MM.1S (cell line): ENCODE measurements around the gene EVI5L.
"Not testable (repeated sequence)": the region's sequence is repeated elsewhere in the genome, so short reads cannot be mapped to it uniquely, and the experiment has no call there.

Experiments used
- DNase-seq: peaks from one replicate; pipeline ENCODE4 v3.0.0-alpha.2; 2015
- H2AFZ ChIP-seq: fragments of 300-600 bp; sonication (generic); 2 replicates; pipeline ENCODE4 v1.6.0; 2016; ENCODE audit warnings: antibody characterized with exemption, low read length
- H3F3A ChIP-seq: fragments of 300-600 bp; sonication (generic); 2 replicates; pipeline ENCODE4 v1.6.1; 2016; ENCODE audit warnings: mild to moderate bottlenecking, antibody characterized with exemption, low read length, moderate library complexity, mixed read lengths; ENCODE audit not compliant: insufficient read depth
- H3K27ac ChIP-seq: fragments of 300-600 bp; sonication (generic); 2 replicates; pipeline ENCODE4 v1.5.1; 2016; ENCODE audit warnings: mild to moderate bottlenecking, low read length
- H3K27me3 ChIP-seq: fragments of 300-600 bp; sonication (generic); replicated peaks from 2 replicates; pipeline ENCODE4 v1.6.0; 2016; ENCODE audit warnings: low read length; ENCODE audit not compliant: insufficient read depth
- H3K36me3 ChIP-seq: fragments of 300-600 bp; sonication (generic); replicated peaks from 2 replicates; pipeline ENCODE4 v1.6.1; 2016; ENCODE audit warnings: mild to moderate bottlenecking, low read length, mixed read lengths; ENCODE audit not compliant: insufficient read depth
- H3K4me1 ChIP-seq: fragments of 300-600 bp; sonication (generic); 2 replicates; pipeline ENCODE4 v1.6.1; 2016; ENCODE audit warnings: low read length, mixed read lengths
- H3K4me2 ChIP-seq: fragments of 300-600 bp; sonication (generic); 2 replicates; pipeline ENCODE4 v1.6.0; 2016; ENCODE audit warnings: low read depth, low read length
- H3K4me3 ChIP-seq: fragments of 300-600 bp; sonication (generic); 2 replicates; pipeline ENCODE4 v1.5.1; 2016; ENCODE audit warnings: low read length, mixed read lengths
- H3K79me2 ChIP-seq: fragments of 300-600 bp; sonication (generic); 2 replicates; pipeline ENCODE4 v1.6.1; 2016; ENCODE audit warnings: mixed run types, low read length, mixed read lengths
- H3K9ac ChIP-seq: fragments of 300-600 bp; sonication (generic); 2 replicates; pipeline ENCODE4 v1.6.1; 2016; ENCODE audit warnings: low read length, mixed read lengths
- H3K9me2 ChIP-seq: fragments of 300-600 bp; sonication (generic); replicated peaks from 2 replicates; pipeline ENCODE4 v1.6.1; 2016; ENCODE audit warnings: mild to moderate bottlenecking, low read length, mixed read lengths; ENCODE audit not compliant: insufficient read depth
- H3K9me3 ChIP-seq: fragments of 300-600 bp; sonication (generic); replicated peaks from 2 replicates; pipeline ENCODE4 v1.6.1; 2016; ENCODE audit warnings: mild to moderate bottlenecking, low read length, mixed read lengths; ENCODE audit not compliant: insufficient read depth
- H4K20me1 ChIP-seq: fragments of 300-600 bp; sonication (generic); 2 replicates; pipeline ENCODE4 v1.6.1; 2016; ENCODE audit warnings: mild to moderate bottlenecking, low read length, moderate library complexity, mixed read lengths; ENCODE audit not compliant: insufficient read depth
- EZH2 ChIP-seq: fragments of 300-600 bp; sonication (generic); optimal IDR thresholded peaks from 2 replicates; pipeline ENCODE3; 2017; ENCODE audit warnings: low read depth, mild to moderate bottlenecking, antibody characterized with exemption, low read length, mixed read lengths
- EZH2phosphoT487 ChIP-seq: fragments of 300-600 bp; sonication (generic); IDR thresholded peaks from 2 replicates; pipeline ENCODE4 v1.6.1; 2018; ENCODE audit warnings: antibody characterized with exemption, low read length
- TF ChIP-seq, protein P1 (sequence below): fragments of 300-600 bp; sonication (generic); IDR thresholded peaks from 2 replicates; pipeline ENCODE4 v1.5.1; 2016; ENCODE audit warnings: antibody characterized with exemption, low read length, mixed read lengths

Gene EVI5L

DNA sequence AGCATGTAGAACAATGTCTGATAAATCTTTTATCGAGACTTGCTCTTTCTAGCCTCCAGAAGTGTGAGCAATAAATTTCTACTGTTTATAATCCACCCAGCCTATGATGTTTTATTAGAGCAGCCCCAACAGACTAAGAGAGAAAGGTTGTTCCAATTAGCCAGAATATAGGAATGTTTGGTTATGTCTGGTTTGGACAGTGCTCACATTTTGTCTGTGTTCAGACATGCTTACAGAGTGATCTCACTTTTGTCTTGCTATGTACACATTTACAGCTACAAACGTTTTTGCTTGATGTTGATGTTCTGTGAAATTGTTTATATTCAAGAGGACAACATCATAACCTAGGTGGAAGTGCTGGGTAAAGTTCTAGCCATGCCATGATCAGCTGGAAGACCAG is 18.0 kb upstream of the EVI5L start:
- Histone ChIP-seq H3K9me3 (no peaks in the 10 kb centered on the region; the same call in 1 of the 2 replicates), H3K36me3 (no peaks in the 10 kb centered on the region), H2AFZ (no peak overlapping the region), H3K79me2 (no peaks in the 10 kb centered on the region), H4K20me1 (no peaks in the 10 kb centered on the region), H3K9me2 (no peaks in the 10 kb centered on the region), H3K27ac (no peak overlapping the region), H3K9ac (no peak overlapping the region), H3F3A (peaks cover 14% of the 10 kb centered on the region), H3K4me2 (no peak overlapping the region), H3K27me3 (peaks cover 71% of the 10 kb centered on the region), H3K4me1 (peaks cover 14% of the 10 kb centered on the region), H3K4me3 (no peak overlapping the region)
- DNase-seq, result no peak
- no peak for TF ChIP-seq EZH2
- TF ChIP-seq, protein P1, sequence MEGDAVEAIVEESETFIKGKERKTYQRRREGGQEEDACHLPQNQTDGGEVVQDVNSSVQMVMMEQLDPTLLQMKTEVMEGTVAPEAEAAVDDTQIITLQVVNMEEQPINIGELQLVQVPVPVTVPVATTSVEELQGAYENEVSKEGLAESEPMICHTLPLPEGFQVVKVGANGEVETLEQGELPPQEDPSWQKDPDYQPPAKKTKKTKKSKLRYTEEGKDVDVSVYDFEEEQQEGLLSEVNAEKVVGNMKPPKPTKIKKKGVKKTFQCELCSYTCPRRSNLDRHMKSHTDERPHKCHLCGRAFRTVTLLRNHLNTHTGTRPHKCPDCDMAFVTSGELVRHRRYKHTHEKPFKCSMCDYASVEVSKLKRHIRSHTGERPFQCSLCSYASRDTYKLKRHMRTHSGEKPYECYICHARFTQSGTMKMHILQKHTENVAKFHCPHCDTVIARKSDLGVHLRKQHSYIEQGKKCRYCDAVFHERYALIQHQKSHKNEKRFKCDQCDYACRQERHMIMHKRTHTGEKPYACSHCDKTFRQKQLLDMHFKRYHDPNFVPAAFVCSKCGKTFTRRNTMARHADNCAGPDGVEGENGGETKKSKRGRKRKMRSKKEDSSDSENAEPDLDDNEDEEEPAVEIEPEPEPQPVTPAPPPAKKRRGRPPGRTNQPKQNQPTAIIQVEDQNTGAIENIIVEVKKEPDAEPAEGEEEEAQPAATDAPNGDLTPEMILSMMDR, result no peak
- TF ChIP-seq EZH2phosphoT487, result no peak

DNA sequence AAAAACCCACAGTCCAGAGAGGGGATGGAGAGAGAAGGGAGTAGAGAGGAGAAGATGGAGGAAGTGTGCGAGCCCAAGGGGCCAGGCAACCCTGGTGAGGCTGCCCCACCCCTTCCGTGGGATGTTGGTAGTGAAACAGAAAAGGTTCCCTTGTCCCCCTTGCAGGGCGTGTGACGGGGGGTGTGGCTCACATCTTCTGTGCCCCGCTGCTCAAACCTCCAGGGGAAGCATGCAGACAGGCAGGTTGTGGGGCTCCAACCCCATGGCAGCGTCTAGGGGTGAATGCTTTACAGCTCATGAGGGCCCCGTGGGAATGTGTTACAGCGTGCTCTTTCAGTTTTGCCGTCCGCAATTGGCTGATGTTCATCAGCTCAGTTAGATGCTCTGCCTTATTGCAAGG is 14.7 kb upstream of the EVI5L start:
- Histone ChIP-seq H3K27ac (no peak overlapping the region), H3K9me2 (no peaks in the 10 kb centered on the region), H3K9me3 (no peaks in the 10 kb centered on the region; the same call in 1 of the 2 replicates), H3K4me1 (0 out of 2 replicates have a peak, but pooled peaks cover 5% of the 10 kb centered on the region), H3K4me3 (no peak overlapping the region), H3K4me2 (peak overlapping the region; percentile 39; the same call in 1 of the 2 replicates), H3K36me3 (no peaks in the 10 kb centered on the region), H3F3A (no peaks in the 10 kb centered on the region), H4K20me1 (no peaks in the 10 kb centered on the region), H3K27me3 (peaks cover 96% of the 10 kb centered on the region), H2AFZ (no peak overlapping the region), H3K79me2 (no peaks in the 10 kb centered on the region), H3K9ac (no peak overlapping the region)
- DNase-seq, result no peak
- no peak for TF ChIP-seq EZH2phosphoT487
- TF ChIP-seq, protein P1, result no peak
- TF ChIP-seq EZH2, result no peak

- not testable (repeated sequence) for H3K9ac ChIP-seq, H3K4me1 ChIP-seq, H3K9me3 ChIP-seq, H3K9me2 ChIP-seq, H3K79me2 ChIP-seq, H3K4me3 ChIP-seq, H3K4me2 ChIP-seq, DNase-seq, H3K27ac ChIP-seq, H3K36me3 ChIP-seq, H3F3A ChIP-seq, H2AFZ ChIP-seq, H4K20me1 ChIP-seq
- peaks cover 97% of the 10 kb centered on the region for H3K27me3 ChIP-seq
Observed at GRCh38 chr19:7816040-7816439, 14.0 kb upstream of the EVI5L start.

- H3K27me3 ChIP-seq, result peaks cover 95% of the 10 kb centered on the region
- H3K9me2 ChIP-seq, result no peaks in the 10 kb centered on the region
- H3K79me2 ChIP-seq, result no peaks in the 10 kb centered on the region
- H3F3A ChIP-seq, result no peaks in the 10 kb centered on the region
- no peak overlapping the region for H2AFZ ChIP-seq
- H3K27ac ChIP-seq, result no peak overlapping the region
- 0 out of 2 replicates have a peak, but pooled peaks cover 5% of the 10 kb centered on the region for H3K4me1 ChIP-seq
- TF ChIP-seq, protein P1, result no peak
- TF ChIP-seq EZH2 (no peak), EZH2phosphoT487 (no peak)
- H4K20me1 ChIP-seq, result no peaks in the 10 kb centered on the region
- H3K4me2 ChIP-seq, result no peak overlapping the region
- no peak overlapping the region for H3K4me3 ChIP-seq
- no peak for DNase-seq
- no peak overlapping the region for H3K9ac ChIP-seq
- no peaks in the 10 kb centered on the region for H3K36me3 ChIP-seq
- no peaks in the 10 kb centered on the region for H3K9me3 ChIP-seq
Observed at GRCh38 chr19:7817801-7818200, 12.2 kb upstream of the EVI5L start.
